Natural killer cell (primary cell): Measurements from ENCODE around the gene SV2B. TPM values are rescaled to one million over a fixed set of nuclear protein-coding genes. Genes with fewer than 3 reads are reported as not detected.

Experiments
- ATAC-seq, 3 donors: fragments of 150-1000 bp in 2 of 3; fragments of 200-7000 bp in 1 of 3; cut with Tn5 transposase; 1 replicate in 1 of 3; 2 replicates in 2 of 3; pipeline ENCODE4 v1.10.0; 2021; ENCODE audit warnings: mild to moderate bottlenecking in 2 of 3, moderate library complexity in 2 of 3
- DNase-seq, 2 donors: peaks; one replicate each; pipeline versions ENCODE4 v3.0.0 to v3.0.0-alpha.2; 2013 to 2021; ENCODE audit warnings: mixed read lengths in 1 of 2
- H3K27ac ChIP-seq: one replicate; pipeline ENCODE4 v1.5.1; 2013; ENCODE audit warnings: mild to moderate bottlenecking, low read length
- H3K27me3 ChIP-seq: one replicate; pipeline ENCODE4 v1.6.1; 2013; ENCODE audit warnings: low read length; ENCODE audit not compliant: control insufficient read depth, insufficient read depth
- H3K36me3 ChIP-seq: one replicate; pipeline ENCODE4 v1.6.1; 2013; ENCODE audit warnings: low read length; ENCODE audit not compliant: control insufficient read depth, insufficient read depth
- H3K4me1 ChIP-seq: one replicate; pipeline ENCODE4 v1.6.1; 2013; ENCODE audit warnings: low read length; ENCODE audit not compliant: control insufficient read depth, insufficient read depth
- H3K4me3 ChIP-seq: one replicate; pipeline ENCODE4 v1.5.1; 2013; ENCODE audit warnings: low read length
- H3K9me3 ChIP-seq: one replicate; pipeline ENCODE4 v1.6.1; 2013; ENCODE audit warnings: low read length; ENCODE audit not compliant: control insufficient read depth, insufficient read depth
- H3K27ac Mint-ChIP-seq, 2 donors: one replicate each; pipeline ENCODE4 v1.8.0; 2022; ENCODE audit warnings: mild to moderate bottlenecking in 2 of 2, mixed read lengths in 2 of 2, moderate library complexity in 1 of 2
- H3K27me3 Mint-ChIP-seq, 2 donors: one replicate each; pipeline ENCODE4 v1.8.0; 2022; ENCODE audit warnings: low read depth in 2 of 2, mixed read lengths in 2 of 2
- H3K36me3 Mint-ChIP-seq: one replicate; pipeline ENCODE4 v1.8.0; 2022; ENCODE audit warnings: mixed read lengths
- H3K4me1 Mint-ChIP-seq, 2 donors: one replicate each; pipeline ENCODE4 v1.8.0; 2022; ENCODE audit warnings: mixed read lengths in 2 of 2
- H3K4me3 Mint-ChIP-seq: one replicate; pipeline ENCODE4 v1.8.0; 2022; ENCODE audit warnings: mild to moderate bottlenecking, moderate library complexity, mixed read lengths
- H3K9me3 Mint-ChIP-seq, 2 donors: one replicate each; pipeline ENCODE4 v1.8.0; 2022; ENCODE audit warnings: mixed read lengths in 2 of 2
- CTCF ChIP-seq: fragments of 200-600 bp; IDR thresholded peaks from one replicate; pipeline ENCODE4 v1.8.0; 2022; ENCODE audit warnings: antibody characterized with exemption
- WGBS: methylation state at CpG from one replicate; pipeline ENCODE4 v1.1.7; 2013; ENCODE audit warnings: missing lambda C conversion rate; ENCODE audit not compliant: insufficient coverage; 5-methylcytosine and 5-hydroxymethylcytosine counted together
- intact Hi-C: fragments of 100-400 bp; cut with micrococcal nuclease; formaldehyde crosslinking; loops from one replicate; pipeline ENCODE4 v1.14.2; 2022
- total RNA-seq, 4 donors: library from RNA; stranded (reverse); fragments of 120-200 nt in 1 of 4; gene quantifications; one replicate each; pipeline versions ENCODE4 v1.2.3 to v1.2.4, GENCODE V29; 2013 to 2022

Gene SV2B
- total RNA-seq, 3 donors from 2014 or later (not counting 1 experiment from before 2014, with no cell fraction given) = not detected

GRCh38 chr15:91126080-91126479 is 26.0 kb downstream of the SV2B start:
- H3K9me3 ChIP-seq = no peaks in the 10 kb centered on the region
- Mint-ChIP-seq H3K36me3 (no peaks in the 10 kb centered on the region), H3K27ac (no peak overlapping the region), H3K27me3 (peaks cover 12 to 36% of the 10 kb centered on the region in 2 donors), H3K9me3 (no peaks in the 10 kb centered on the region), H3K4me3 (no peak overlapping the region), H3K4me1 (no peaks in the 10 kb centered on the region)
- H3K4me3 ChIP-seq = no peak overlapping the region
- H3K4me1 ChIP-seq = no peaks in the 10 kb centered on the region
- no peak for TF ChIP-seq CTCF
- DNase-seq (no peak), ATAC-seq (no peak)
- H3K27me3 ChIP-seq = peaks cover 3% of the 10 kb centered on the region
- no peak overlapping the region for H3K27ac ChIP-seq
- intact Hi-C loops = no loop called here
- no peaks in the 10 kb centered on the region for H3K36me3 ChIP-seq

GRCh38 chr15:91127236-91127955 is 27.3 kb downstream of the SV2B start:
- 66% methylated on average over 7 of the region's 7 CpGs for WGBS
- ATAC-seq (no peak), DNase-seq (no peak)
- peaks cover 3% of the 10 kb centered on the region for H3K27me3 ChIP-seq
- H3K4me1 ChIP-seq = no peaks in the 10 kb centered on the region
- intact Hi-C loops = no loop called here
- H3K36me3 Mint-ChIP-seq = no peaks in the 10 kb centered on the region
- H3K9me3 ChIP-seq = no peaks in the 10 kb centered on the region
- H3K4me3 ChIP-seq = no peak overlapping the region
- no peaks in the 10 kb centered on the region for H3K9me3 Mint-ChIP-seq
- no peaks in the 10 kb centered on the region for H3K36me3 ChIP-seq
- TF ChIP-seq CTCF = no peak
- peaks cover 10 to 31% of the 10 kb centered on the region in 2 donors for H3K27me3 Mint-ChIP-seq
- no peak overlapping the region for H3K27ac ChIP-seq
- H3K4me1 Mint-ChIP-seq = no peaks in the 10 kb centered on the region
- H3K27ac Mint-ChIP-seq = no peak overlapping the region
- H3K4me3 Mint-ChIP-seq = no peak overlapping the region

- no peak for DNase-seq
- Histone ChIP-seq H3K4me3 (no peak overlapping the region), H3K9me3 (no peaks in the 10 kb centered on the region), H3K36me3 (no peaks in the 10 kb centered on the region), H3K27me3 (peaks cover 3% of the 10 kb centered on the region), H3K4me1 (no peaks in the 10 kb centered on the region), H3K27ac (no peak overlapping the region)
- no peak for ATAC-seq
- intact Hi-C loops = no loop called here
- 100% methylated on average over 4 of the region's 4 CpGs for WGBS
- H3K27me3 Mint-ChIP-seq = peaks cover 8 to 25% of the 10 kb centered on the region in 2 donors
- H3K4me3 Mint-ChIP-seq = no peak overlapping the region
- H3K4me1 Mint-ChIP-seq = no peaks in the 10 kb centered on the region
- no peaks in the 10 kb centered on the region for H3K36me3 Mint-ChIP-seq
- H3K27ac Mint-ChIP-seq = no peak overlapping the region
- no peak for TF ChIP-seq CTCF
- H3K9me3 Mint-ChIP-seq = no peaks in the 10 kb centered on the region
Observed at GRCh38 chr15:91128016-91128415, 28.0 kb downstream of the SV2B start.

GRCh38 chr15:91129436-91129835 is 29.4 kb downstream of the SV2B start:
- H3K4me1 Mint-ChIP-seq = no peaks in the 10 kb centered on the region
- H3K27me3 ChIP-seq = no peaks in the 10 kb centered on the region
- intact Hi-C loops = no loop called here
- H3K27ac Mint-ChIP-seq = no peak overlapping the region
- WGBS = 95% methylated on average over 6 of the region's 6 CpGs
- no peaks in the 10 kb centered on the region for H3K9me3 ChIP-seq
- H3K36me3 Mint-ChIP-seq = no peaks in the 10 kb centered on the region
- no peaks in the 10 kb centered on the region for H3K9me3 Mint-ChIP-seq
- no peaks in the 10 kb centered on the region for H3K4me1 ChIP-seq
- no peak overlapping the region for H3K4me3 Mint-ChIP-seq
- H3K27ac ChIP-seq = no peak overlapping the region
- ATAC-seq (no peak), DNase-seq (no peak)
- H3K27me3 Mint-ChIP-seq = peaks cover 10 to 27% of the 10 kb centered on the region in 2 donors
- no peak overlapping the region for H3K4me3 ChIP-seq
- no peak for TF ChIP-seq CTCF
- no peaks in the 10 kb centered on the region for H3K36me3 ChIP-seq
